GM21717 (cell line): ENCODE measurements around the gene VSIG10.
"Not testable (repeated sequence)": the region's sequence is repeated elsewhere in the genome, so short reads cannot be mapped to it uniquely, and the experiment has no call there.

ENCODE experiments used
- ATAC-seq: cut with Tn5 transposase; IDR thresholded peaks from one replicate; pipeline ENCODE4 v1.9.1; 2021; ENCODE audit warnings: mild to moderate bottlenecking, moderate library complexity; ENCODE audit not compliant: unreplicated experiment

Gene VSIG10

DNA sequence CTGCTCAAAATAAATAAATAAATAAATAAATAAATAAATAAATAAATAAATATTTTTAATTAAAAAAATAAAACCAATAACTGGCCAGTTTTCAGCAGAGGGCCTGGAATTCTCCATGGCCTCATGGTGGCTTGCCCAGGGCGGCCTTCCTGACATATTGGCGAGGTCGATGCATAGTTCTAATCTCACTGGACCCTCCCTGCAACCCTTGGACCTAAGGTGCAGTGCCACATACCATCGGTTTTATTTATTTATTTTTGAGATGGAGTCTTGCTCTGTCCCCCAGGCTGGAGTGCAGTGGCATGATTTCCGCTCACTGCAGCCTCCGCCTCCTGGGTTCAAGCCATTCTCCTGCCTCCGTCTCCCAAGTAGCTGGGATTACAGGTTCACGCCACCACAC lies 3.9 kb upstream of the VSIG10 start:
- no peak for ATAC-seq

DNA sequence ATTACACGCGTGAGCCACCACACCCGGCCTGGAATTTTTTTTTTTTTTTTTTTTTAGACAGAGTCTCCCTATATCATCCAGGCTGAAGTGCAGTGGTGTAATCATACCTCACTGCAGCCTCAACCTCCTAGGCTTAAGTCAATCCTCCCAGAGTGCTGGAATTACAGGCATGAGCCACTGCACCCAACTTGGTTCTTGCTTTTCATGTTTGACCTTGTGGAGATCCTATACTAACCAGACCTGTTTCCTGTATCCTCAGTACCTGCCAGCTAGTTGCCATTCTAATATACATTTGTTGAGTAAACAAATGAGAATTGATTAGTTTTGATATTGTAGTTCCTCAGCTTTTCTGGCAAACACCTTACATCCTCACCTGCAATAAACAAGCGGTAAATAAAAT lies 3.2 kb upstream of the VSIG10 start:
- ATAC-seq: no peak

DNA sequence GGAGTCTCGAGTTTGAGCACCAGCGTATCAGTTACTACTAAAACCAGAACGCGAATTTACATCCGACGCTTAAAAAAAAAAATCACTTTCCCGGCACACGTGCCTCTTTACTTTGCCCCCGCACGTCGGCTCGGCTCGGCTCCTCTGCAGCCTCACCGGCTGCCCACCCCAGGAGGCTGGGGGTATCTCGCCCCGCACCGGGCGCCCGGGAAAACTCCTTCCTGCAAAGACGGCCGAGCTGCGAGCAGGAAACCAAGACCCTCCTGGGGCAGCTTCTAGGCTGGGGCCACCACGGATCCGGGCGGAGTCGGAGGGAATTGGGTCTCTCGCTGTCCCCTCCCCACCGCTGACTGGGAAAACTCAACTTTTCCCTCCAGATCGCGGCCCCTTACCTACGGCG lies 610 bp downstream of the VSIG10 start:
- ATAC-seq: no peak

DNA sequence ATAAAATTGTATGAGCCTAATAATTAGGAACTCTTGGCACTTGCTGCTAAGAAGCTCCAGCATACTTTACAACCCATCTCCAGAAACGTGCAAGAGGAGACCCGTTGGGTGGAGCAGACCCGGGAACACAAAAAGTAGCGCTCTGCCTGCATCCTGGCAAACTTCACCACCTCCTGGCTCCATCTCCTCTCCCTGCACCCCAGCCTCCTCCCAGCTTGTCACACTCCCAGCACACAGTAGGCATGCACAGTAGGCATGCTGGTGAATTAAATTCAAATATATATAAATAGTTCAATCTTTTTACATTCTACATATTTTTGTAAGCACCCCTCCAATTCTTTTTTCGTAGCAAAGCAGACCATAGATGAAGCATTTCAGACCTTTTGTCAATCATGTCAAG lies 1.2 kb downstream of the VSIG10 start:
- no peak for ATAC-seq

DNA sequence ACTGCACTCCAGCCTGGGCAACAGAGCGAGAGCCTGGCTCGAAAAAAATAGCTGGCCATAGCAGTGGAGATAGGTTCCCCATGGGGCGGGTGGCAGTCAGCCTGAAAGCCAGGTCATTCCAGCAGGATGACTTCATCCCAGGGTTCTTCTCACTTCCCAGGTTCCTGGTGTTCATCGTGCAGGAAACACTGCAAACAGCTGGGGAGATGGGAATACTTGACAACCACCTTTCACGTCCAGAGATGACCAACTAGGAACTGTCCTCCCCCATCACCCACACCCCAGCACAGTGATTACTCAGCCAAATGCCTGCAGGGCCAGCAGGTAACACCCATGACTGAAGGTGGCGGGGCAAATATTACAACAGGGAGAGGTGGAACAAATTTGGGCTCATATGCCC lies 1.7 kb downstream of the VSIG10 start:
- ATAC-seq: no peak

DNA sequence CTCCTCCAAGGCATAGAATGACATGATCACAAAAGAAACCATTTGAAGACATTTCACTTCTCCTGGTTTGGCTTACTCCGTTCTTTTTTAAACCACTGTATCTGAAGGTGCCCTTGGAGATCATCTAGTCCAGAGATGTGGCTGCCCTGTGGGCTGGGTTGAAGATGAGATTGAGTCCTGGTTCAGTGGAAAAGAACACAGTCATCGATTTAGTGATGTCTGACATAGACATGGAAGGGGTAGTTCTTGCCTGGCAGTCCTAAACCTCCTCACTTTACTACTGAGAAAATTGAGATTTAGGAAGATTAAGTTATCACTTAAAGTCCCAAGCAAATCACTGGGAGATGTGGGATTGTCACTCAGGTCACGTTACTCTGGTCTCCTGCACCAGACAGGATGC lies 2.8 kb downstream of the VSIG10 start:
- no peak for ATAC-seq

DNA sequence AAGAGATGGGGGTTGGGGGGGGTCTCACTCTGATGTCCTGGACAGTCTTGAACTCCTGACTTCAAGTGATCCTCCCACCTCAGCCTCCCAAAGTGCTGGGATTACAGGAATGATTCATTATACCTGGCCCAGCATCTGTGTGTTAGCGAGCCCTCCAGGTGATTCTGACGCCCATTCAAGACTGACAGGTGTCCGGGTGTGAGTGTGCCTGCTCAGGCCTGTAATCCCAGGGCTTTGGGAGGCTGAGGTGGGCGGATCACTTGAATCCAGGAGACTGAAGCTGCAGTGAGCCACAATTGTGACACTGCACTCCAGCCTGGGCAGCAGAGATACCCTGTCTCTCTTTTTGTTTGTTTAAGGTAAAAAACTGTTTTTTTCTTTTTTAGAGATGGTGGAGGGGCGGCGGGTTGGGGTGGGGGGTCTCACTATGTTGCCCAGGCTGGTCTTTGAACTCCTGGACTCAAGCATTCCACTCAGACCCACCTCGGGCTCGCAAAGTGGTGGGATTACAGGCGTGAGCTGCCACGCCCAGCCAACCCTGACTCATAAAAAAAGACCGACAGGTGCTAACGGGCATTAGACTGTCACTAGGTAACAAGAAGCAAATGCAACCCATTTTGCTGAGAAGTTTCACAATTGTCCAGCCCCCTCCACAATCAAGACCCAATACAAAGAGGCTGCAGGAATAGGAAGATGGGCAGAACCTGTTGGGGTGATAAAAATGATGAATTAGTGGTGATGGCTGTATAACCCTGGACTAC lies 4.7 kb downstream of the VSIG10 start:
- ATAC-seq: no peak

DNA sequence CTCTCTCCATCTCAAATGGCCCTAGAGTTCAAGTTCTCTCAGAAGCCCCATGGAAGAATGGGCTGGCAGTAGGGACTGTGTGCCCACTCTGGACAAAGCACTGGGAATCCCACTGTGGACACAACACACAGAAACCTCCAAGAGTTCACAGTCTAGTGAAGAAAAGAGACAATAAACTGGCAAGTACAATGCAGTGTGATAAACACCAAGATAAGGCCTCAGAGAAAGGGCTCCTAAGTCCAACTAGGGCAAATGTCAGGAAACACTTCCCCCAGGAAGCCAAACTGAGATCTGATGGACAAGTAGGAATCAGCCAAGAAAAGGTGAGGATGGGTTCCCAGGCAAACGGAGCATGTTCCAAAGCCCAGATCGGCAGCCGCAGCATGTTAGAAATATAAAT lies 5.4 kb downstream of the VSIG10 start:
- ATAC-seq: no peak

DNA sequence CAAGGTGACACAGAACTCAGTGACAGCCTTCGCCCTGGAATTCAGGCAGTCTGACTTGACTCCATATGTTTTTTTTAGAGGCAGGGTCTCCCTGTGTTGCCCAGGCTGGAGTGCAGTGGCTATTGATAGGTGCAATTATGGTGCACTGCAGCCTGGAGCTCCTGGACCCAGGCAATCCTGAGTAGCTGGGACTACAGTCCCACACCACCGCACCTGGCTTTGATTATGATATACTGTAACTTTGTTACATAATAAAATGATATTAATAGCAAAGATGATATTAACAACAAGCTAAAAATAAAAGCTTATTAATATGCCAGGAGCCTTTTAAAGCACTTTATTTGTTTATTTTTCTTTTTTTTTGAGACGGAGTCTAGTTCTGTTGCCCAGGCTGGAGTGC lies 9.8 kb downstream of the VSIG10 start:
- no peak for ATAC-seq

DNA sequence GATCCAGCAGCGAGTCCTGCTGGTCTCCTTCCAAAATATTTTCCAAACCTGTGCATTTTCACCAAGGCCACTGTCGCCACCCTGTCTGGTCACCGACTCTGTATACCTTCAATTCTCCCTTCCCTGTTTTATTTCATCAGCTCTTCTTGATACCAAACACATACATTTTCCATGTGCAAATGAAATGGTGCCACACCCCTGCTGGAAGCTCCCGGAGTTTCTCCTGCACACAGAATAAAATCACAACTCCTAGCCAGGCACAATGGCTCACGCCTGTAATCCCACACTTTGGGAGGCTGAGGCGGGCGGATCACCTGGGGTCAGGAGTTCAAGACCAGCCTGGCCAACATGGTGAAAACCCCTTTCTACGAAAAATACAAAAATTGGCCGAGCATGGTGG lies 14.0 kb downstream of the VSIG10 start:
- no peak for ATAC-seq

DNA sequence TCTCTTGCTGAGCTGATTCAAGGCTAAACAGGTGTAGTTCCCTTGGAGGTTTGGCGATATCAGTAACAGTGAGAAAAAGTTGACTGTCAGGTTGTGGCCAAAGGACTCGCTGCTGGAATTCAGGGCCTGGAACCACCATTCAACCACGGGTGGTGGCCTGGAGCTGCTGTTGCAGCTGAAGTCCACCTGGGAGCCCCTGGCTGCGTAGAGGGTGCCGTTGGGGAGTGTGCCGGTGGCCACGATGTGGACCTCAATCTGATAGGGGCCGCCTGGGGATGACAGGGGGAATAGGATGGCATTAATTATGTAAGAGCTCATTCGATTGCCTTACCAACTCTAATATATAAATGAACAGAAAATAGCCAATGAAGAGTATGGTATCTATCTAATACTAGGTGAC lies 21.6 kb downstream of the VSIG10 start:
- ATAC-seq: no peak

DNA sequence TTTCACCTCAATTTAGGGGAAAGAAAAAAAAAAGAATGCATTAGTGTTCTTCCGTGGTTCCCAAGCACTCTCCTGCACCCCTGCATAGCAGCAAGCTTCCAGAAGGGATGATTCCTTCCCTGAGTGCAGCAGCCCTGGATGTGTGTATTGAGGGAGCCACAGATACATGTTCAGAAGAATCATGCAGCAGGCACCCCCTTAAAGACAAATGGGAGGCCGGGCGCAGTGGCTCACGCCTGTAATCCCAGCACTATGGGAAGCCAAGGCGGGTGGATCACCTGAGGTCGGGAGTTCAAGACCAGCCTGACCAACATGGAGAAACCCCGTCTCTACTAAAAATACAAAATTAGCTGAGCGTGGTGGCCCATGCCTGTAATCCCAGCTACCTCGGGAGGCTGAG lies 22.3 kb downstream of the VSIG10 start:
- not testable (repeated sequence) for ATAC-seq

DNA sequence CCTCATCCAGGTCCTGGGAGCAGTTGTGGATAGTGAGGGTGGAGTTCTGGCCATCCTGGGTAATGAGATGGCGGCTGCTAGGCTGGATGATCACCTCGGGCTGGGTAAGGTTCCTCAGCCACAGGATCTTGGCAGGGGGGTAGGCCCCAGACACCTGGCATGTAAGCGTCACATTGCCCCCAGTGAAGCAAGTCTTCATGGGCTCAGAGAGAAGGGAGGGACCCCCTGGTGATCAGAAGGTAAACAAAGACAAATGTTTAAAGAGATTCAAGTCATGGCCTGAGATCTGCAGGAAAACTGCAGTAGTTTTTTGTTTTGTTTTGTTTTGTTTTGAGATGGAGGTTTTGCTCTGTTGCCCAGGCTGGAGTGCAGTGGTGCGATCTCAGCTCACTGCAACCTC lies 30.0 kb downstream of the VSIG10 start:
- no peak for ATAC-seq

DNA sequence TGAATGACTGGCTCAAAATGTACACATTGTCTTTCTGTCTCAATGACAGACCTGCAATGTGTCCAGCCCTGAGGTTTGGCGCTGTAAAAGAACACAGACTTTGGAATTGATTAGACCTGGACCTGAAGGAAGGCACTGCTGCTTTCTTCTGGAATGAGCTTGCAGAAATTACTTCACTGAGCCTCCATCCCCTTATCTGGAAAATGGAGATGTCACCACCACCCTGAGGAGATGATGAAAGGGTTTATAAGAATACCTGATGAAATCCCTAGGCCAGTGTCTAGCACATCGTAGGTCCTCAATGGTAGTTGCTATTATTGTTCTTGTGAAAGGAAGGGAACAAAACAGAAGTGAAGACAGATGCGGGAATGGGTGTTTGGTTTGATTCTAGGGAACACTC lies 33.2 kb downstream of the VSIG10 start:
- no peak for ATAC-seq

DNA sequence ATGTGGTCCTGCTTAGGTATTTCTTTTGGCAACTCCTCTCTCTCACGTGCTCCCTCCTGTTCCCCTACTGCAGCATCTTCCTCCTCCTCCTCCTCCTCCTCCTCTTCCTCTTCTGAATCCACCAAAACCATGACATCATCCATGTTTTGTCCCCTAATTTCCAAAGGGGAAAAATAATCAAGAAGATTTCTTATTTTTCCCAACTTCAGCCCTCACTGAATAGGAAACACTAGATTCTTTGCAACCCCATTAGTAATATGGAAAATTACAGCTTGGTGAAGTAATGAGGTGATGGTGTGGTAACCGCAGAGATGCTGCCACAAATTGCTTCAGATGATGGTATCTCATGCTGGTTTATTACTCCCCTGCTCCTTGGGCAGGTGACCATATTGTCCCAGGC lies 35.4 kb downstream of the VSIG10 start:
- no peak for ATAC-seq

DNA sequence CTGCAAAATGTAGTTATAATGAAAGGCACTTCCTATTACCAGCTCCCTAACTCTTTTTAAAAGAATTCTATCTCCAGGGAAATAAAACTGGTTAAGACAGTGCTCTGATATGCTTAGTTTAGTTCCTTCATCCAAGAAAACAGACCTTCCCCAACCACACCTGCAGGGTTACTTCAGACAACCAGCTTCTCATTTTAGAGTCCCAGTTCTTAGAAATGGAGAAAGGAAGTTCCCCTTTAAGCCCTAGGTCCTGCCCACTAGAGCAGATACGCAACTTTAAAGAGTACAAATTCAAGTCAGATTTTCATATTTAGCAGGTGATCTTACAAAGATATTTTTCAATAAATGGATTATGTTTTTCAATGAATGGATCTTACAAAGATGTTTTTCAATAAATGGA lies 38.4 kb downstream of the VSIG10 start:
- no peak for ATAC-seq

DNA sequence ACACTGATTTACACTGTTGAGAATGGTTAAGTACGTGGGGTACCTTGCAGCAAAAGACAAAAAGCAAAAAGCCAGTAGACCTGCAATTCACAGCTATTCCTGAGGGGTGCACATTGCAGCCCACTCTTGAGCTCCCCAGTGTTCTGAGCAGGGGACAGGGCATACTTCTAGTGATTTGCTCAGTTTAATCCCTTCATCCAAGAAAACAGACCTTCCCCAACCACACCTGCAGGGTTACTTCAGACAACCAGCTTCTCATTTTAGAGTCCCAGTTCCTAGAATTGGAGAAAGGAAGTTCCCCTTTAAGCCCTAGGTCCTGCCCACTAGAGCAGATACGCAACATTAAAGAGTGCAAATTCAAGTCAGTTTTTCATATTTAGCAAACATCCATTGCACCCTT lies 39.2 kb downstream of the VSIG10 start:
- ATAC-seq: no peak

DNA sequence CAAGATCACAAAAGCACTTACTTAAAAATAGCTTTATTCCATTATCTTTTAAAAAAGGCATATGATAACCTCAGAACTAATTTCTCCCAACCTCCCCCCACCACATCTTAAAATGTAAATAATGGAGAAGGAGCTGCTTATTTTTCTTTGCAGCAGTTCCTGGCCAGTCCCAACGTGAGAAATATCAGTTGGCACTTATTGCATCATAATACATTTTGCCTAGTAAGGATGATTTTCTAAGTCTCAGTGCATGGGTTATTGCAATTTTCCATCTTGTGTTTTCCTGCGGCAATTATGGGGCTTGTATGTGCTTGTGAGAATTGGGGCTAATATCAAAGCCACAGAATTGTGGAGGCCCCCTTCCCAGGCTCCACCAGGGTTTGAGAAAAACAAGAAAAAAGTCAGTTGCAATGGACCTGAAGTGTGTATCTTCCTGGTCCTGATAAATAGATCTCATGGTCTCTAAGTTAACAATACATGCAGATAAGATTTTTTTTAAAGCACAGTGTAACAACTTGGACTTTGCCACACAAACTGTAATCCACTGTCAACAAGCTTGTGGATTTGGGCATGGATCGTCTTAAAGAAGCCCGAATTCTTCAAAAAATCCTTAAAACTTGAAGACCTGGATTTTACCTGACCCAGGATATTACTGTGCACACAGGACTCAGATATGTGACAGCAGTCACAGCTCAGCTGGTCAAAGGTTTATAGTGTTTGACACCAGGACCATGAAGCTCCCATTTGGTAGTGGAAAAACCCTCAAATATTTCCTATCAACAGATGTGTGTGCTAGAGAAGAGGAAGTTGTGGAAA lies 40.0 kb downstream of the VSIG10 start:
- no peak for ATAC-seq

DNA sequence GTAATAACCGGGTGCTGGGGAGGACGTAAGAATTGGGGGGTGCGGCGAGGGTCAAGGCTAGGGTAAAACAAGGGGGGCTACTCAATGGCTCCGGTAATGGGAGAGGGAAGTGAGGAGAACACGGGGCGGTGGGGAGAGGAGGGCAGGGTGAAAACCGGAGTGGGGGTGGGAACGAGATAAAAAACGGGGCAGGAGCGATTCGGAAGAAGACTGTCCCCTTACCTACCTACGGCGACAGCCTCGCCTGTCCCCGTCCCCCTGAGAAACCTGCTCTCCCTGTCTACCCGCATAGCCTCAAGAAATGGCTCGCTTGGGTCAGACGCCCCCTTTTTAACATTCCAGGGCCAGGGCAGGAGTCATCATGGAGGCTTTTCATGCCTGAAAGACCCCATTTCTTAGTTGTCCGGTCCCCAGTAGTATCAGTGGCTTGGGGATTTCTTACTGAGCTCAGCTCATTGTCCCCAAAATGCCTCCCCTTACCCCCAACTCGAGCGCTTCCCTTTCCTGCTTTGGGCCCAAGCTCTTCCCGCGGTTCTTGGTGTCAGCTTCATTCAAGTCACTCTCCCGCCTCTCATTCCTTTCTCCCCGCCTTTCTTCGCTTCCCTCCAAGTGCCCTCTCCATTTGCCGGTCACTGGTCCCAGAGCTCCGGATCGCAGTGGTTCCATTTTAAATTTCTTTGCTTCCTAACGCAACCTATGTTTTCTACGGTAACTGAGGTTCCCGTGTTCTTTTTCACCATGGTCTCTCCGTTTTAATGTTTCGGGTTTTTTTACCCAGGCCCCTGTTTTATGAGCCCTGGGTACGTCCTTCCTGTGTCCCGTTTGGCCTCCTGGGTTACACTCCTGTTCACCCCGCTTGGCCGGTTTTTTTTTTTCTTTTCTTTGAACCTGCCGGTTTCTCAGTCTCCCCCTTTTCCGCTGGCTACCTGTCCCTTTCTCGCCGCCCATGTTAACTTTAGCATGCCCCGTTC lies 41.7 kb downstream of the VSIG10 start:
- no peak for ATAC-seq

DNA sequence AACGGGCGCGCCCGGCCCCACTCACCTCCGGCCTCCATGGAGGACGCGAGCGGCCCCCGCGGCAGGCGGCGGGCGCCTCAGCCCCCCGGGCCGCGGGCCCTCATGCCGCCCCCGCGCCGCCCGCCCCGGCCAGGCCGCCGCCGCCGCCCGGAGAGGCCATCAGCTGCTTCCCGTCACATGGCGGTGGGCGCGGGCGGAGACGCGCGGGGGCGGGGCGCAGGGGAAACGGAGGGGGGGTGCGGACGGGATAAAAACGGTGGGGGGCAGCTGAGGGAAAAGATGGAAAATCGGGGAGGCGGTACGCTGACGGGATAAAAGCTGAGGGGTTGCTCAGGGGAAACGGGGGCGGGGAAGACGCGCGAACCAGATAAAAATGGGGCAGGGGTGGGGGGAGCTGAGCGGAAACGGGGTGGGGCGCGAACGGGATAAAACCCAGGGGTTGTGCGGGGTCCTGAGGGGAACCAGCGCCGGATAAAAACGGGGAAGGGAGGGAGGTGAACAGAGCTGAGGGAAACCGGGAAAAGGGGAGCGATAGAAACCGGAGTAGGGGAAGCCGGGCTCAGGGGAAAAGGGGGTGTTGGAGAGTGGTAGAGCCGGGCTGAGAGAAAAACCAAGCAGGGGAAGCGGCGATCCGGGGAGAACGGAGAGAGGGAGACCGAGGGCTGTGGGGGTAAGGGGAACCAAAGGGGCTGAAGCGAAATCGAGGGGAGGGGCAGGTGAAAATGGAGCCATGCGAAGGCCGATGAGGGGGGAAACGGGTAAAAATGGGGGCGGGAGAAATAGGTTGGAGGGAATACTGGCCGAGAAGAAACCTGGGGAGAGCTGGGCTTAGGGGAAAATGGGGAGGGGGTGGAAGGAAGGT lies 42.6 kb downstream of the VSIG10 start, which contains the start of gene WSB2:
Gene WSB2 (minus strand): TSS at position 169 of the 862 bp plus-strand sequence. CDS start 131 bp downstream, at position 38.
- no peak for ATAC-seq
